ENCODE results near the gene TMEM125. TPM values are rescaled to one million over a fixed set of nuclear protein-coding genes. Genes with fewer than 3 reads are reported as not detected.

Gene TMEM125
- total RNA-seq, 1 donor from 2014 or later = 9.5 TPM

DNA sequence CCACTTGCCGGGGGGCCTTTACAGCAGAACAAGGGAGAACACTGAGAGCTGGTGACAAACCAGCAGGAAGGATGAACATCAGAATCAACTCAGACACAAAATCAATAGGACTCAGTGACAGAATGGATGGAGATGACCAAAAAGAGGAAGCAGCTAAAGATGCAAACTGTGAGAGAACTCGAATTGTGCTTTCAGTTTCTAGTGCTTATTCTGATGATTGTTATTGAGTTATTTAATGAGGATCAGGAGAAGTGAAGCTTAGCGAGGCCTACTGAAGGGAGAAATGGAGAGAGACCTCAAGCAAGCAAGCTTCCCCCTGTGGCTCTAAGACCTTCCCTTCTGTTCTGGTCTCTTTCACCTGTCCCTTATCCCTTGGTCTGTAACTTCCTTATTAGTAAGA lies 30.3 kb upstream of the TMEM125 start:
- TF ChIP-seq, protein P1, sequence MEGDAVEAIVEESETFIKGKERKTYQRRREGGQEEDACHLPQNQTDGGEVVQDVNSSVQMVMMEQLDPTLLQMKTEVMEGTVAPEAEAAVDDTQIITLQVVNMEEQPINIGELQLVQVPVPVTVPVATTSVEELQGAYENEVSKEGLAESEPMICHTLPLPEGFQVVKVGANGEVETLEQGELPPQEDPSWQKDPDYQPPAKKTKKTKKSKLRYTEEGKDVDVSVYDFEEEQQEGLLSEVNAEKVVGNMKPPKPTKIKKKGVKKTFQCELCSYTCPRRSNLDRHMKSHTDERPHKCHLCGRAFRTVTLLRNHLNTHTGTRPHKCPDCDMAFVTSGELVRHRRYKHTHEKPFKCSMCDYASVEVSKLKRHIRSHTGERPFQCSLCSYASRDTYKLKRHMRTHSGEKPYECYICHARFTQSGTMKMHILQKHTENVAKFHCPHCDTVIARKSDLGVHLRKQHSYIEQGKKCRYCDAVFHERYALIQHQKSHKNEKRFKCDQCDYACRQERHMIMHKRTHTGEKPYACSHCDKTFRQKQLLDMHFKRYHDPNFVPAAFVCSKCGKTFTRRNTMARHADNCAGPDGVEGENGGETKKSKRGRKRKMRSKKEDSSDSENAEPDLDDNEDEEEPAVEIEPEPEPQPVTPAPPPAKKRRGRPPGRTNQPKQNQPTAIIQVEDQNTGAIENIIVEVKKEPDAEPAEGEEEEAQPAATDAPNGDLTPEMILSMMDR (IDR thresholded peaks at IDR 0.05; ENCODE audit: insufficient read depth, low read length, severe bottlenecking) = no peak
- DNase-seq (ENCODE audit: low read depth) = no peak
- no peak for FAIRE-seq

DNA sequence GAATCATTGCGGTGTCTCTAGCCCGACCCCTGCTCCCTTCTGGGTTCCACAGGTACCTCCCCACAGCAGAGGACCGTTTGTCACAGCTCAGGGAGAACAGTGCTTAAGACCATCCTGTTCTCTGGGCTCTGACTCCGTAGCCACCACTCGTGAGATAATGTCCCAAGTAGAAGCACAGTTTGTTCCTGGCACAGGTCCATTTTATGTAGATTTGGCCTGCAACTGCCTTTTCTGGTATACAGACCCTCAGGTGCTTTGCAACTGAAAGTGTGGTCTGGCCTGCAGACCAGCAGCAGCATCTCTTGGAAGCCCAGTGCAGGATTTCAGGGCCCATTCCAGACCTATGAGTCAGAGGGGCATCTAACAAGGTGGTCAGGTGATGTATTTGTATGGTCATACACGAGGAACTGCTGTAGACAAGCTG lies 28.4 kb upstream of the TMEM125 start:
- peak; percentile 67 for DNase-seq (ENCODE audit: low read depth)
- Histone ChIP-seq H3K4me3 (ENCODE audit: low read depth, low read length) (no peak overlapping the region), H3K36me3 (ENCODE audit: control insufficient read depth, insufficient read depth, low read length) (no peaks in the 10 kb centered on the region), H3K27me3 (ENCODE audit: control insufficient read depth, insufficient read depth, low read length) (no peaks in the 10 kb centered on the region)
- TF ChIP-seq, protein P1 (IDR thresholded peaks at IDR 0.05; ENCODE audit: insufficient read depth, low read length, severe bottlenecking) = no peak
- no peak for FAIRE-seq

More for the DNA sequence above, 30.3 kb upstream of the TMEM125 start:
- Histone ChIP-seq H3K4me3 (ENCODE audit: low read depth, low read length) (no peak overlapping the region), H3K27me3 (ENCODE audit: control insufficient read depth, insufficient read depth, low read length) (no peaks in the 10 kb centered on the region), H3K36me3 (ENCODE audit: control insufficient read depth, insufficient read depth, low read length) (no peaks in the 10 kb centered on the region)

DNA sequence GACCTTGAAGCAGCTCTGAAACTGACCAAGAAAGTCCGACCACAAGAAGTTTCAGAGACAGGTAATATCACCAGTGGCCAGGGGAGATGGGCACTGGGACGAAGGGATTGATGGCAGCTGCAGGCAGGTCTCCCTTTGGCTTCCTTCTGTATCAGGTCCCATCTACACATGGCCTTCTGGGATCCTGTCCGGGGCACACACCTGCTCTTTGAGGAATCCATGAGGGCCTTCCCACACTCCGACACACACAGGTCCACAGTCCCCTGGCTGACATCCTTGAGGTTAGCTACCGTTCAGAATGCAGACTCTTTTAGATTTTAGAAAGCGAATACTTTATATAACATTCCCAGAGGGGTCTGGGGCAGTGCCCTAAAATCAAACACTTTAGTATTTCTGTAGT lies 26.5 kb upstream of the TMEM125 start:
- TF ChIP-seq, protein P1 (IDR thresholded peaks at IDR 0.05; ENCODE audit: insufficient read depth, low read length, severe bottlenecking) = no peak
- Histone ChIP-seq H3K36me3 (ENCODE audit: control insufficient read depth, insufficient read depth, low read length) (no peaks in the 10 kb centered on the region), H3K4me3 (ENCODE audit: low read depth, low read length) (no peak overlapping the region), H3K27me3 (ENCODE audit: control insufficient read depth, insufficient read depth, low read length) (no peaks in the 10 kb centered on the region)
- FAIRE-seq = no peak
- DNase-seq (ENCODE audit: low read depth) = no peak

DNA sequence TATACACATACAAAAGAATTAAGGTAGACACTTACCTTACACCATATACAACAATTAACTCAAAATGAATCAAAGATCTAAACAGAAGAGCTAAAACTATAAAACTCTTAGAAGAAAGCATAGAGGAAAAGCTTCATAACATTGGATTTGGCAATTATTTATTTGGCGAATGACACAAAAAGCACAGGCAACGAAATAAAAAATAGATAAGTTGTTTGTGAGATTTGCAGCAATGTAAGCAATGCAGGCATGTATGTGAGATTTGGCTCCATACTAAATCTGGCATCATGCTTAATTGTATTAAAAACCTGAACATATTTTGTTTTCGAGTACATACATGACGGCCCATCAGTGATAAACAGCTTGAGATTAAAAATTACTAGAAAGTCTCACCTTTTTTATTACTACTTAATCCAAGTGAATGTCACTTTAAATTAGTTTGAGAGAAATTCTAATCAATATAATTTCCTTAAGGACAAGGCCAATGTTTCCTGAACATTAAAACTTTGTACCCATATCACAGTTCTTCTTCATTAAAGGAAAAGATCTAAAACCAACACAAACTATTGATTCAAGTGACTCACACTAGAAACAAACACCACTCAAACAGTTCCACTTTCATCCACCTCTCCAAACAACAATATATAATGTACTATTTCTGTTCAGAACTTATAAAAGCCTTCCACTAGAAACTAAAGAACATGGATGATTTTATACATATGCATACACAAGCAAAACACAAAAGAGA lies 23.1 kb upstream of the TMEM125 start:
- DNase-seq (ENCODE audit: low read depth) = no peak
- TF ChIP-seq, protein P1 (IDR thresholded peaks at IDR 0.05; ENCODE audit: insufficient read depth, low read length, severe bottlenecking) = no peak
- H3K36me3 ChIP-seq (ENCODE audit: control insufficient read depth, insufficient read depth, low read length) = no peaks in the 10 kb centered on the region
- H3K4me3 ChIP-seq (ENCODE audit: low read depth, low read length) = no peak overlapping the region
- H3K27me3 ChIP-seq (ENCODE audit: control insufficient read depth, insufficient read depth, low read length) = no peaks in the 10 kb centered on the region
- FAIRE-seq = no peak

DNA sequence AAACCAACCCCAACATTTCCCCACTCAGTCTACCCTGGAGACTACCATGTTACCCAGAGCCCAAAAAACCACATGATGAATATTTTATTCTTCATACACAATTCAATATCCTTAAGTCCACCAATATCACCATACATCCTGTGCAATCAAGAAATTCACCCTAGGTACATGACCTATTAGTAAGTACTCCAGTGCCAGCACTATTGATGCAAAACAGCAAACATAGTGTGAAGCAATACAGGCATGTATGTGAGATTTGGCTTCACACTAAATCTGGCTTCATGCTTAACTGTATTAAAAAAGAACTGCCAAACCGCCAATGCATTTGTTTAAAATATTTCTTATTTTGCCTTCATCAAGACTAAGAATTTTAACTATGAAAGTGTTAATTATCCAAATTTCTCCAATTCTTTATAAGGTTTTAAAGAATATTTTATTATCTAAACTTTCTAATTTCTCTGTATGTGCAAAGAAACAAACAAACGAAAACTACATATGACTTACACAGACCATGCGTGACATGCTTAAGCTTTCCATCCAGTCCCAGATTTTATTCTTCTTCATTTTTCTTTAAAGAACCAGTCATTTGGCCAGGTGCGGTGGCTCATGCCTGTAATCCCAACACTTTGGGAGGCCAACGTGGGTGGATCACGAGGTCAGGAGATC lies 22.4 kb upstream of the TMEM125 start:
- TF ChIP-seq, protein P1 (IDR thresholded peaks at IDR 0.05; ENCODE audit: insufficient read depth, low read length, severe bottlenecking) = no peak
- no peak for FAIRE-seq

More for the DNA sequence above, 22.4 kb upstream of the TMEM125 start:
- H3K27me3 ChIP-seq (ENCODE audit: control insufficient read depth, insufficient read depth, low read length) = peaks cover 1% of the 10 kb centered on the region
- no peak overlapping the region for H3K4me3 ChIP-seq (ENCODE audit: low read depth, low read length)
- no peak for DNase-seq (ENCODE audit: low read depth)
- no peaks in the 10 kb centered on the region for H3K36me3 ChIP-seq (ENCODE audit: control insufficient read depth, insufficient read depth, low read length)
